Measurements from ENCODE around the gene SLC47A2. TPM values are rescaled to one million over a fixed set of nuclear protein-coding genes. Genes with fewer than 3 reads are reported as not detected.
"Not testable (repeated sequence)": the region's sequence is repeated elsewhere in the genome, so short reads cannot be mapped to it uniquely, and the experiment has no call there.

SLC47A2 gene, protein sequence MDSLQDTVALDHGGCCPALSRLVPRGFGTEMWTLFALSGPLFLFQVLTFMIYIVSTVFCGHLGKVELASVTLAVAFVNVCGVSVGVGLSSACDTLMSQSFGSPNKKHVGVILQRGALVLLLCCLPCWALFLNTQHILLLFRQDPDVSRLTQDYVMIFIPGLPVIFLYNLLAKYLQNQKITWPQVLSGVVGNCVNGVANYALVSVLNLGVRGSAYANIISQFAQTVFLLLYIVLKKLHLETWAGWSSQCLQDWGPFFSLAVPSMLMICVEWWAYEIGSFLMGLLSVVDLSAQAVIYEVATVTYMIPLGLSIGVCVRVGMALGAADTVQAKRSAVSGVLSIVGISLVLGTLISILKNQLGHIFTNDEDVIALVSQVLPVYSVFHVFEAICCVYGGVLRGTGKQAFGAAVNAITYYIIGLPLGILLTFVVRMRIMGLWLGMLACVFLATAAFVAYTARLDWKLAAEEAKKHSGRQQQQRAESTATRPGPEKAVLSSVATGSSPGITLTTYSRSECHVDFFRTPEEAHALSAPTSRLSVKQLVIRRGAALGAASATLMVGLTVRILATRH
- not detected in 2 replicates for total RNA-seq (2014; rRNA removed; shearing (Covaris generic))

GRCh38 chr17:19716108-19717030 lies at the start of gene SLC47A2:
Gene SLC47A2, minus strand, starts transcription at chr17:19716584. Its CDS starts 29 bp downstream, at chr17:19716555.
- no peak within 1 kb of the TSS for H3K27ac ChIP-seq
- no peaks in the 10 kb centered on the region for H3K36me3 ChIP-seq
- no peaks in the 10 kb centered on the region for H3K9me3 ChIP-seq (replicated peaks)
- peaks cover 28% of the 10 kb centered on the region for H3K27me3 ChIP-seq
- H3K4me1 ChIP-seq, result peaks cover 11% of the 10 kb centered on the region
- H3K4me3 ChIP-seq, result no peak within 1 kb of the TSS
- no peak for DNase-seq

DNA sequence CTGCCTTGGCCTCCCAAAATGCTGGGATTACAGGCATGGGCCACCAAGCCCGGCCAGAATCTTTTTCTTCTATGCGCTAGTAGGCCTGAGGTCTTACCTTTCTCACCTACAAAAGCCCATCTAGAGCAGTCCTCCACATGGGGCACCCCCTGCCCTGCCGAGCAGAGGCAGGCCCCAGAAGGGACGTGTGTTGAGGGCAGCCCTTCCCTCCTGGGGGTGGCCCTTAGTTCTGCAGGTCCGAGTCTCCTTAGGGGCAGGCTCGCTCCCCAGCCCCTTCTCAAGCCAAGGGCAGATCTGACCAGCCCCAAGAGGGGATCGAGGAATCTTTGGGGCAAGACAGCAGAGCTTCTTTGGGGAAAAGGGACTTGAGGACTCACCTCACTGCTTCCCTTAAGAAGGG lies 49.6 kb upstream of the SLC47A2 start:
- H3K27me3 ChIP-seq, result no peaks in the 10 kb centered on the region
- H3K27ac ChIP-seq, result no peak overlapping the region
- no peak overlapping the region for H3K4me3 ChIP-seq
- no peaks in the 10 kb centered on the region for H3K36me3 ChIP-seq
- H3K4me1 ChIP-seq, result peaks cover 9% of the 10 kb centered on the region; the same call in 1 of the 2 replicates
- DNase-seq, result no peak
- H3K9me3 ChIP-seq (replicated peaks), result no peaks in the 10 kb centered on the region

- H3K27me3 ChIP-seq; H3K36me3 ChIP-seq; H3K9me3 ChIP-seq (replicated peaks); H3K4me3 ChIP-seq; DNase-seq; H3K27ac ChIP-seq; H3K4me1 ChIP-seq: not testable (repeated sequence)
Observed at GRCh38 chr17:19763991-19764390, 47.6 kb upstream of the SLC47A2 start.

GRCh38 chr17:19763416-19763815 lies 47.0 kb upstream of the SLC47A2 start:
- no peaks in the 10 kb centered on the region for H3K4me1 ChIP-seq
- H3K36me3 ChIP-seq, result no peaks in the 10 kb centered on the region
- no peaks in the 10 kb centered on the region for H3K9me3 ChIP-seq (replicated peaks)
- H3K27ac ChIP-seq, result no peak overlapping the region
- no peak for DNase-seq
- H3K27me3 ChIP-seq, result no peaks in the 10 kb centered on the region
- H3K4me3 ChIP-seq, result no peak overlapping the region

DNA sequence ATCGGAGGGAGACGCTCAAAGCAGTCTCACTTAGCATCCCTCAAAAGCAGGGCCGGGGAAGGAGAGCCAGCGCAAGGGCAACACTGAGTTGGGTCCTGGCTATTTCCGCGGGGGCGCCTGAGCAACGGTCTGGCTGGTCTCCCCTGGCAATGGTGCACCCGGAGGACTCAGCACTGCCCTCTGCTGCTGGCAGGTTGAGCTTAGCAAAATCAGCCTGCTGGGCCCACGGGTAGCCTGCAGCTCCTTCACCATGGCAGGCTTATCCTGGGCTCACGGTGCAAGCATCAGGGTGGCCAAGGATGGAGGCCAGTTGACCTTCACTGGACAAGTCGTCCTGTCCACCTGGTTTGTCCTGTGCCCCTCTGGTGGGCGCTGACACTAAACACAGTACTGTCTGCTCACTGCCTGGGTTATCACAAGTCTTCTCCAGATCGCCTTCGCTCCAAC lies 46.2 kb upstream of the SLC47A2 start:
- Histone ChIP-seq H3K27ac (no peak overlapping the region), H3K36me3 (no peaks in the 10 kb centered on the region), H3K4me1 (no peaks in the 10 kb centered on the region), H3K9me3 (replicated peaks) (no peaks in the 10 kb centered on the region), H3K4me3 (no peak overlapping the region), H3K27me3 (peaks cover 4% of the 10 kb centered on the region; the same call in 1 of the 2 replicates)
- DNase-seq, result peak; percentile 81 to 88

DNA sequence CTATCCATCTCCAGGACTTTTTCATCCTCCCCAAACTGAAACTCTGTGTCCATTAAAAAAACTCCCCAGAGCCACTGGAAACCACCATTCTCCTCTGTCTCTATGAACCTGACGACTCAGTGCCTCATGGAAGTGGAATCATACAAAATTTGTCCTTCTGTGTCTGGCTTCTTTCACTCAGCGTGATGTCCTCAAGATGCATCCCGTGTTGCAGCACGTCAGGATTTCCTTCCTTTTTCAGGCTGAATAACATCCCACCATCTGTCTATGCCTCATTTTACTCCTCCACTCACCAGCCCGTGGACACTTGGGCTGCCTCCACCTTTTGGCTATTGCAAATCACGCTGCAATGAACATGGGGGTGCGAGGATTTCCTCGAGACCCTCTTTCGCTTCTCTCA lies 44.4 kb upstream of the SLC47A2 start:
- Histone ChIP-seq H3K9me3 (replicated peaks) (no peaks in the 10 kb centered on the region), H3K4me3 (no peak overlapping the region), H3K36me3 (no peaks in the 10 kb centered on the region), H3K27me3 (peaks cover 9% of the 10 kb centered on the region; the same call in 1 of the 2 replicates), H3K4me1 (no peaks in the 10 kb centered on the region), H3K27ac (no peak overlapping the region)
- DNase-seq, result no peak

GRCh38 chr17:19759568-19760549 lies 43.5 kb upstream of the SLC47A2 start:
- H3K9me3 ChIP-seq (replicated peaks), result no peaks in the 10 kb centered on the region
- peaks cover 11% of the 10 kb centered on the region; the same call in 1 of the 2 replicates for H3K27me3 ChIP-seq
- H3K4me1 ChIP-seq, result no peaks in the 10 kb centered on the region
- H3K4me3 ChIP-seq, result no peak overlapping the region
- no peak for DNase-seq
- H3K36me3 ChIP-seq, result no peaks in the 10 kb centered on the region
- no peak overlapping the region for H3K27ac ChIP-seq

GRCh38 chr17:19757536-19758180 lies 41.3 kb upstream of the SLC47A2 start:
- Histone ChIP-seq H3K27me3 (peaks cover 21% of the 10 kb centered on the region; the same call in 1 of the 2 replicates), H3K36me3 (no peaks in the 10 kb centered on the region), H3K4me1 (no peaks in the 10 kb centered on the region), H3K9me3 (replicated peaks) (no peaks in the 10 kb centered on the region), H3K27ac (no peak overlapping the region), H3K4me3 (no peak overlapping the region)
- DNase-seq, result no peak

- H3K4me3 ChIP-seq, result no peak overlapping the region
- no peak for DNase-seq
- H3K9me3 ChIP-seq (replicated peaks), result no peaks in the 10 kb centered on the region
- peaks cover 21% of the 10 kb centered on the region; the same call in 1 of the 2 replicates for H3K27me3 ChIP-seq
- H3K4me1 ChIP-seq, result no peaks in the 10 kb centered on the region
- H3K27ac ChIP-seq, result no peak overlapping the region
- H3K36me3 ChIP-seq, result no peaks in the 10 kb centered on the region
Observed at GRCh38 chr17:19756546-19756945, 40.2 kb upstream of the SLC47A2 start.

- H3K27ac ChIP-seq, result no peak overlapping the region
- H3K4me3 ChIP-seq, result no peak overlapping the region
- H3K9me3 ChIP-seq (replicated peaks), result no peaks in the 10 kb centered on the region
- H3K36me3 ChIP-seq, result no peaks in the 10 kb centered on the region
- DNase-seq, result no peak
- H3K4me1 ChIP-seq, result no peaks in the 10 kb centered on the region
- H3K27me3 ChIP-seq, result peaks cover 21% of the 10 kb centered on the region; the same call in 1 of the 2 replicates
Observed at GRCh38 chr17:19755821-19756510, 39.6 kb upstream of the SLC47A2 start.

- H3K36me3 ChIP-seq, result no peaks in the 10 kb centered on the region
- DNase-seq, result no peak
- H3K4me3 ChIP-seq, result no peak overlapping the region
- H3K27me3 ChIP-seq, result peaks cover 21% of the 10 kb centered on the region; the same call in 1 of the 2 replicates
- H3K4me1 ChIP-seq, result no peaks in the 10 kb centered on the region
- no peak overlapping the region for H3K27ac ChIP-seq
- H3K9me3 ChIP-seq (replicated peaks), result no peaks in the 10 kb centered on the region
Observed at GRCh38 chr17:19755392-19755791, 39.0 kb upstream of the SLC47A2 start.

GRCh38 chr17:19753661-19754463 lies 37.5 kb upstream of the SLC47A2 start:
- H3K27me3 ChIP-seq, result peaks cover 34% of the 10 kb centered on the region
- H3K4me1 ChIP-seq, result no peaks in the 10 kb centered on the region
- H3K4me3 ChIP-seq, result no peak overlapping the region
- no peak overlapping the region for H3K27ac ChIP-seq
- H3K36me3 ChIP-seq, result no peaks in the 10 kb centered on the region
- H3K9me3 ChIP-seq (replicated peaks), result no peaks in the 10 kb centered on the region
- peak in 1 of 2 experiments; percentile 62 for DNase-seq
